Neural cell (in vitro differentiated cells): ENCODE results near the gene SCN1A. TPM values are rescaled to one million over a fixed set of nuclear protein-coding genes. Genes with fewer than 3 reads are reported as not detected.

ENCODE experiments used
- H2AFZ ChIP-seq: fragments of 200-600, 300-800 bp; sonication (generic), shearing (Covaris generic); 2 replicates; pipeline ENCODE4 v1.6.0; 2014; ENCODE audit warnings: low read depth, mild to moderate bottlenecking, antibody characterized with exemption, low read length, moderate library complexity
- H3F3A ChIP-seq: fragments of 200-600 bp; shearing (Covaris generic); 2 replicates; pipeline ENCODE4 v1.6.1; 2016; ENCODE audit warnings: mild to moderate bottlenecking, moderate library complexity, mixed read lengths, antibody characterized with exemption, low read length; ENCODE audit not compliant: insufficient read depth, poor library complexity, severe bottlenecking
- H3K27ac ChIP-seq: fragments of 200-600, 300-800 bp; sonication (generic), shearing (Covaris generic); 2 replicates; pipeline ENCODE4 v1.5.1; 2014; ENCODE audit warnings: mild to moderate bottlenecking, low read length, moderate library complexity
- H3K27me3 ChIP-seq: fragments of 300-800, 200-600 bp; sonication (generic), shearing (Covaris generic); 2 replicates; pipeline ENCODE4 v1.6.0; 2014; ENCODE audit warnings: mild to moderate bottlenecking, low read depth, low read length, moderate library complexity; ENCODE audit not compliant: insufficient read depth
- H3K36me3 ChIP-seq: fragments of 300-800, 200-600 bp; sonication (generic), shearing (Covaris generic); 2 replicates; pipeline ENCODE4 v1.5.1; 2014; ENCODE audit warnings: mild to moderate bottlenecking, antibody characterized with exemption, low read length, moderate library complexity; ENCODE audit not compliant: insufficient read depth
- H3K4me2 ChIP-seq: fragments of 300-800, 200-600 bp; sonication (generic), shearing (Covaris generic); 2 replicates; pipeline ENCODE4 v1.6.0; 2014; ENCODE audit warnings: mild to moderate bottlenecking, low read length
- H3K4me3 ChIP-seq: fragments of 300-800, 200-600 bp; sonication (generic), shearing (Covaris generic); 2 replicates; pipeline ENCODE4 v1.5.1; 2014; ENCODE audit warnings: mild to moderate bottlenecking, low read length, moderate library complexity
- H3K79me2 ChIP-seq: fragments of 200-600 bp; shearing (Covaris generic); replicated peaks from 2 replicates; pipeline ENCODE4 v1.6.0; 2014; ENCODE audit warnings: mild to moderate bottlenecking, low read length, moderate library complexity; ENCODE audit not compliant: insufficient read depth
- H3K9ac ChIP-seq: fragments of 300-800, 200-600 bp; sonication (generic), shearing (Covaris generic); 2 replicates; pipeline ENCODE4 v1.6.1; 2016; ENCODE audit warnings: mild to moderate bottlenecking, low read length, mixed read lengths
- H3K9me2 ChIP-seq: fragments of 200-600 bp; shearing (Covaris generic); 2 replicates; pipeline ENCODE4 v1.6.1; 2016; ENCODE audit warnings: mild to moderate bottlenecking, low read length, mixed read lengths; ENCODE audit not compliant: insufficient read depth
- H3K9me3 ChIP-seq: fragments of 200-600, 300-800 bp; sonication (generic), shearing (Covaris generic); 2 replicates; pipeline ENCODE4 v1.6.1; 2016; ENCODE audit warnings: mild to moderate bottlenecking, mixed run types, low read length, moderate library complexity, mixed read lengths
- H4K20me1 ChIP-seq: fragments of 200-600 bp; shearing (Covaris generic); 2 replicates; pipeline ENCODE4 v1.6.1; 2016; ENCODE audit warnings: mild to moderate bottlenecking, mixed run types; ENCODE audit not compliant: insufficient read depth
- EP300 ChIP-seq: fragments of 450-650 bp; conservative IDR thresholded peaks from 2 replicates; pipeline ENCODE4 v1.6.1; 2014; ENCODE audit warnings: antibody characterized with exemption, mild to moderate bottlenecking, moderate library complexity; ENCODE audit not compliant: poor library complexity, severe bottlenecking
- EZH2 ChIP-seq: fragments of 200-600, 300-800 bp; shearing (Covaris generic), sonication (generic); IDR thresholded peaks from 2 replicates; pipeline ENCODE4 v1.6.1; 2014; ENCODE audit warnings: antibody characterized with exemption, low read length, borderline replicate concordance, mild to moderate bottlenecking; ENCODE audit not compliant: insufficient read depth, poor library complexity, severe bottlenecking
- MXI1 ChIP-seq: fragments of 450-650 bp; conservative IDR thresholded peaks from 2 replicates; pipeline ENCODE4 v1.6.1; 2014; ENCODE audit warnings: antibody characterized with exemption, mild to moderate bottlenecking; ENCODE audit not compliant: poor library complexity, severe bottlenecking
- POLR2AphosphoS5 ChIP-seq: IDR thresholded peaks from 2 replicates; pipeline ENCODE4 v1.6.1; 2012
- RAD21 ChIP-seq: fragments of 450-650 bp; conservative IDR thresholded peaks from 2 replicates; pipeline ENCODE4 v1.6.1; 2014; ENCODE audit warnings: antibody characterized with exemption, mild to moderate bottlenecking, moderate library complexity
- SMC3 ChIP-seq: fragments of 450-650 bp; conservative IDR thresholded peaks from 2 replicates; pipeline ENCODE4 v1.6.1; 2014; ENCODE audit warnings: antibody characterized with exemption, mild to moderate bottlenecking, moderate library complexity; ENCODE audit not compliant: poor library complexity
- TAF1 ChIP-seq: IDR thresholded peaks from 2 replicates; pipeline ENCODE4 v1.6.1; 2012; ENCODE audit warnings: low read depth
- polyA plus RNA-seq: library from polyadenylated mRNA; depleted of rRNA; stranded (reverse); fragments of >200 nt; gene quantifications from 2 replicates; pipeline ENCODE4 v1.2.3, GENCODE V29; 2014
- TF ChIP-seq, protein P1 (sequence below): fragments of 450-650 bp; IDR thresholded peaks from 2 replicates; pipeline ENCODE4 v1.5.1; 2014; ENCODE audit warnings: antibody characterized with exemption, mild to moderate bottlenecking, moderate library complexity; ENCODE audit not compliant: poor library complexity, severe bottlenecking
- TF ChIP-seq, protein P2 (sequence below): IDR thresholded peaks from 2 replicates; pipeline ENCODE4 v1.6.1; 2012; ENCODE audit warnings: borderline replicate concordance

Gene SCN1A
- polyA plus RNA-seq, 1 donor from 2014 or later = 1.0 TPM

DNA sequence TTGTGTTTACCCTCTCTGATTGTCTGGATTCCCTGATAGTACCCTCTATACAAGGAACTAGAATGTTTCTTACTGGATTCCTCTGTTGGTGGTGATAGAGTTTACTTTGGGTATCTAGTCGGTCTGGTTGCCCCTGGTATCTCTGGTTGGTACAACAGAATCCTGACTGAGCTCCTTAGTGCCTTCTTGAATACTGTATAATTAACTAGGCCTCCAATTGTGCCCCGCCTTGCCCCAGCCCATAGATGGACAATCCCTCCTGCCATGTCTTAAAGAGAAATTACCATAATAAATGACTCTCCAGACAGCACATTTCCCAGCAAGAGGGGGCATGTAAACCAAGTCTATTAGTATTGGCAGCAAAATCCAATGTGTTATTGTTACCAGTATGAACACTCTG lies 2.3 kb downstream of the SCN1A start:
- Histone ChIP-seq H3K9me2 (no peaks in the 10 kb centered on the region), H3K9me3 (no peaks in the 10 kb centered on the region), H3K4me2 (no peak overlapping the region), H3K27me3 (no peaks in the 10 kb centered on the region), H3F3A (no peaks in the 10 kb centered on the region), H2AFZ (no peak overlapping the region), H3K27ac (no peak overlapping the region), H3K4me3 (no peak overlapping the region), H4K20me1 (no peaks in the 10 kb centered on the region), H3K79me2 (no peaks in the 10 kb centered on the region), H3K9ac (no peak overlapping the region), H3K36me3 (no peaks in the 10 kb centered on the region)
- TF ChIP-seq RAD21 (no peak), TAF1 (no peak), EP300 (no peak)
- TF ChIP-seq, protein P1, sequence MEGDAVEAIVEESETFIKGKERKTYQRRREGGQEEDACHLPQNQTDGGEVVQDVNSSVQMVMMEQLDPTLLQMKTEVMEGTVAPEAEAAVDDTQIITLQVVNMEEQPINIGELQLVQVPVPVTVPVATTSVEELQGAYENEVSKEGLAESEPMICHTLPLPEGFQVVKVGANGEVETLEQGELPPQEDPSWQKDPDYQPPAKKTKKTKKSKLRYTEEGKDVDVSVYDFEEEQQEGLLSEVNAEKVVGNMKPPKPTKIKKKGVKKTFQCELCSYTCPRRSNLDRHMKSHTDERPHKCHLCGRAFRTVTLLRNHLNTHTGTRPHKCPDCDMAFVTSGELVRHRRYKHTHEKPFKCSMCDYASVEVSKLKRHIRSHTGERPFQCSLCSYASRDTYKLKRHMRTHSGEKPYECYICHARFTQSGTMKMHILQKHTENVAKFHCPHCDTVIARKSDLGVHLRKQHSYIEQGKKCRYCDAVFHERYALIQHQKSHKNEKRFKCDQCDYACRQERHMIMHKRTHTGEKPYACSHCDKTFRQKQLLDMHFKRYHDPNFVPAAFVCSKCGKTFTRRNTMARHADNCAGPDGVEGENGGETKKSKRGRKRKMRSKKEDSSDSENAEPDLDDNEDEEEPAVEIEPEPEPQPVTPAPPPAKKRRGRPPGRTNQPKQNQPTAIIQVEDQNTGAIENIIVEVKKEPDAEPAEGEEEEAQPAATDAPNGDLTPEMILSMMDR = no peak

DNA sequence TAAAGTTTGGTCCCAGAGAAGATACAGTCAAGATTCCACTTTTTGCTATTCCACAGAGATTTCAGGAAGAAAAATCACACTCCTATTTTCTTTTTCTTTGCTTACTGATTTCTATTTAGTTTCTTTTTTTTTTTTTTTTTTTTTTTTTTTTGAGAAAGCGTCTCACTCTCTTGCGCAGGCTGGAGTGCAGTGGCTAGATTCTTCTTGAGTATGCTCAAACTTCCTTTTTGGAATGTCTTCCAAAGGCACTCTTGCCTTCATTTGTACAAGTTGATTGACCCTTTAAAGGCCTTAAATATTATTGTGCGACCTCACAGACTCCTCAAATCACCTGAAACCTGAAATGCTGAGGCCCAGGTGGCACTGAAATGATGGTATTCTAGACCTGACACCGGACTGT lies 9.6 kb downstream of the SCN1A start:
- H4K20me1 ChIP-seq = no peaks in the 10 kb centered on the region
- no peaks in the 10 kb centered on the region for H3K27me3 ChIP-seq
- TF ChIP-seq SMC3 (no peak), POLR2AphosphoS5 (no peak), RAD21 (no peak), EP300 (no peak), TAF1 (no peak)
- H3K9ac ChIP-seq = no peak overlapping the region
- no peaks in the 10 kb centered on the region for H3K9me2 ChIP-seq
- no peaks in the 10 kb centered on the region for H3K79me2 ChIP-seq
- no peak overlapping the region for H3K27ac ChIP-seq
- H2AFZ ChIP-seq = no peak overlapping the region
- H3K4me3 ChIP-seq = no peak overlapping the region
- no peaks in the 10 kb centered on the region for H3K36me3 ChIP-seq
- no peak overlapping the region for H3K4me2 ChIP-seq
- no peaks in the 10 kb centered on the region for H3K9me3 ChIP-seq
- no peaks in the 10 kb centered on the region for H3F3A ChIP-seq

DNA sequence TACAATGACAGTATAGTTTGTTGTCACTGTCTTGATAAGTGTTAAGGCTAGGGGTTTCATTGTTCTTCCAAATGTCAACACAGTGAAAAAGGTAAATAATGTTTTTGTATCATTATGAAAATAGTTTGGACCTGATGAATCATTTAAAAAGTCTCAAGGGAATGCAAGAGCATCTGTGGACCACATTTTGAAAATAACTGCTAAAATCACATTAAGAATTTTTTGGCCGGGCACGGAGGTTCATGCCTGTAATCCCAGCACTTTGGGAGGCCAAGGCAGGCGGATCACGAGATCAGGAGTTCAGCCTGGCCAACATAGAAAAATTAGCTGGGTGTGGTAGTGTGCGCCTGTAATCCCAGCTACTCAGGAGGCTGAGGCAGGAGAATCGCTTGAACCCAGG lies 10.3 kb downstream of the SCN1A start:
- H3F3A ChIP-seq = no peaks in the 10 kb centered on the region
- no peaks in the 10 kb centered on the region for H3K36me3 ChIP-seq
- no peak overlapping the region for H3K4me3 ChIP-seq
- H2AFZ ChIP-seq = no peak overlapping the region
- no peaks in the 10 kb centered on the region for H3K9me2 ChIP-seq
- H3K27ac ChIP-seq = no peak overlapping the region
- H3K79me2 ChIP-seq = no peaks in the 10 kb centered on the region
- H4K20me1 ChIP-seq = no peaks in the 10 kb centered on the region
- no peak overlapping the region for H3K4me2 ChIP-seq
- no peaks in the 10 kb centered on the region for H3K9me3 ChIP-seq
- no peak overlapping the region for H3K9ac ChIP-seq
- TF ChIP-seq TAF1 (no peak), EZH2 (no peak), SMC3 (no peak)
- H3K27me3 ChIP-seq = no peaks in the 10 kb centered on the region

DNA sequence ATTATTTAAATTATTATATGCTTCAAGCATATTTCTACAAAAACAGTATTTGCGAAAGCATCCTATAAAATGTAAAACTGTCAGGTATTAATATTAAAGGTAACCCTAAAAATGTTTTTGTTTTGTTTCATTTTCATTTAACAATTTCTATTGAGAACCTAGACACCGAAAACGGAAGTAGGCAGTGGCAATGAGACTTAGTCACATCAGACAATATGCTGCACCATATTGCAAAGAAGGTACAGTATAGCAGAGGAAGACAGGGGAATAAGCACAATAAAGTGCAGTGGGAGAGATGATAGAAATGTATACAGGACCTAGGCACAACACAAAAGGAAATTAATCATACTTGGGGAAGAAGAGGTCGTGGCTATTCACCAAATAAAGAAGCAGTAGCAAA lies 12.2 kb downstream of the SCN1A start:
- Histone ChIP-seq H2AFZ (no peak overlapping the region), H3K27ac (no peak overlapping the region), H3K79me2 (no peaks in the 10 kb centered on the region), H3K27me3 (no peaks in the 10 kb centered on the region), H3K36me3 (no peaks in the 10 kb centered on the region), H3K9me3 (peaks cover 4% of the 10 kb centered on the region), H3K9ac (no peak overlapping the region), H3K9me2 (no peaks in the 10 kb centered on the region), H3K4me2 (no peak overlapping the region), H3K4me3 (no peak overlapping the region), H4K20me1 (no peaks in the 10 kb centered on the region), H3F3A (no peaks in the 10 kb centered on the region)
- no peak for TF ChIP-seq SMC3
- TF ChIP-seq TAF1 = no peak
- TF ChIP-seq, protein P2, sequence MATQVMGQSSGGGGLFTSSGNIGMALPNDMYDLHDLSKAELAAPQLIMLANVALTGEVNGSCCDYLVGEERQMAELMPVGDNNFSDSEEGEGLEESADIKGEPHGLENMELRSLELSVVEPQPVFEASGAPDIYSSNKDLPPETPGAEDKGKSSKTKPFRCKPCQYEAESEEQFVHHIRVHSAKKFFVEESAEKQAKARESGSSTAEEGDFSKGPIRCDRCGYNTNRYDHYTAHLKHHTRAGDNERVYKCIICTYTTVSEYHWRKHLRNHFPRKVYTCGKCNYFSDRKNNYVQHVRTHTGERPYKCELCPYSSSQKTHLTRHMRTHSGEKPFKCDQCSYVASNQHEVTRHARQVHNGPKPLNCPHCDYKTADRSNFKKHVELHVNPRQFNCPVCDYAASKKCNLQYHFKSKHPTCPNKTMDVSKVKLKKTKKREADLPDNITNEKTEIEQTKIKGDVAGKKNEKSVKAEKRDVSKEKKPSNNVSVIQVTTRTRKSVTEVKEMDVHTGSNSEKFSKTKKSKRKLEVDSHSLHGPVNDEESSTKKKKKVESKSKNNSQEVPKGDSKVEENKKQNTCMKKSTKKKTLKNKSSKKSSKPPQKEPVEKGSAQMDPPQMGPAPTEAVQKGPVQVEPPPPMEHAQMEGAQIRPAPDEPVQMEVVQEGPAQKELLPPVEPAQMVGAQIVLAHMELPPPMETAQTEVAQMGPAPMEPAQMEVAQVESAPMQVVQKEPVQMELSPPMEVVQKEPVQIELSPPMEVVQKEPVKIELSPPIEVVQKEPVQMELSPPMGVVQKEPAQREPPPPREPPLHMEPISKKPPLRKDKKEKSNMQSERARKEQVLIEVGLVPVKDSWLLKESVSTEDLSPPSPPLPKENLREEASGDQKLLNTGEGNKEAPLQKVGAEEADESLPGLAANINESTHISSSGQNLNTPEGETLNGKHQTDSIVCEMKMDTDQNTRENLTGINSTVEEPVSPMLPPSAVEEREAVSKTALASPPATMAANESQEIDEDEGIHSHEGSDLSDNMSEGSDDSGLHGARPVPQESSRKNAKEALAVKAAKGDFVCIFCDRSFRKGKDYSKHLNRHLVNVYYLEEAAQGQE = no peak
- no peak for TF ChIP-seq MXI1
- TF ChIP-seq EP300 = no peak
- TF ChIP-seq POLR2AphosphoS5 = no peak
- TF ChIP-seq, protein P1 = no peak
- no peak for TF ChIP-seq EZH2
- TF ChIP-seq RAD21 = no peak
